GM12801 (cell line): ENCODE measurements around the gene BAIAP2L2.

Experiments used
- CTCF ChIP-seq: IDR thresholded peaks from one replicate; pipeline ENCODE4 v1.5.1; 2011; ENCODE audit warnings: control low read depth; ENCODE audit not compliant: insufficient read length; ENCODE audit errors: extremely low read depth

The BAIAP2L2 gene

GRCh38 chr22:38068641-38069371 lies 41.7 kb downstream of the BAIAP2L2 start:
- TF ChIP-seq CTCF = no peak

- TF ChIP-seq CTCF = no peak
These were observed 42.6 kb downstream of the BAIAP2L2 start for GRCh38 chr22:38067761-38068360.

- TF ChIP-seq CTCF = no peak
These were observed 43.5 kb downstream of the BAIAP2L2 start for GRCh38 chr22:38067028-38067415.

GRCh38 chr22:38066381-38067027 lies 44.0 kb downstream of the BAIAP2L2 start:
- no peak for TF ChIP-seq CTCF

- no peak for TF ChIP-seq CTCF
These were observed 44.9 kb downstream of the BAIAP2L2 start for GRCh38 chr22:38065539-38065938.

- no peak for TF ChIP-seq CTCF
These were observed 47.7 kb downstream of the BAIAP2L2 start for GRCh38 chr22:38062791-38063190.

GRCh38 chr22:38056969-38057891 lies 53.3 kb downstream of the BAIAP2L2 start, which contains the start of gene PICK1:
Gene PICK1, plus strand, starts transcription at chr22:38057404. Its CDS starts 406 bp downstream, at chr22:38057810.
- no peak for TF ChIP-seq CTCF
